Measurements from ENCODE around the gene GK. TPM values are rescaled to one million over a fixed set of nuclear protein-coding genes. Genes with fewer than 3 reads are reported as not detected.
"Not testable (repeated sequence)": the region's sequence is repeated elsewhere in the genome, so short reads cannot be mapped to it uniquely, and the experiment has no call there.

The GK gene
- total RNA-seq, 4 donors from 2014 or later, result 6.9 to 31.3 (median 10.6) TPM

DNA sequence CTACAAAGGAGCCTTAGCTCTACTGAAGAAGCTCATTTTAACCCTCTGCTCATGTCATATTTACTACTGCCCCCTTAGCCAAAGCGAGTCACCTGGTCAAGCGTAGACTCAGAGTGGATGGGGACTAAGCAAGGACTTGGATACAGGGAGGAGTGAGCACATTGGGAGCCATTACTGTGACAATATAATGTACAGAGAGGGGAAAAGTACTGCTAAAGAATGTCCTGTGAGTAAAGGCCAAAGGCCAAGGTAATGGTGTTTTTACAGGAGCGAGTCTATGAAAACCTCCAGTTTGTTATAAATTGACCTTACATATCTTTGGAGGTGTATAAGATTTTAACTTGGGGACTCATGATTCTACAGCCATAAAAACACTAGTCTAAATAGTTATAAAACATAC, 10.6 kb upstream of the GK start:
- TF ChIP-seq, protein P1, sequence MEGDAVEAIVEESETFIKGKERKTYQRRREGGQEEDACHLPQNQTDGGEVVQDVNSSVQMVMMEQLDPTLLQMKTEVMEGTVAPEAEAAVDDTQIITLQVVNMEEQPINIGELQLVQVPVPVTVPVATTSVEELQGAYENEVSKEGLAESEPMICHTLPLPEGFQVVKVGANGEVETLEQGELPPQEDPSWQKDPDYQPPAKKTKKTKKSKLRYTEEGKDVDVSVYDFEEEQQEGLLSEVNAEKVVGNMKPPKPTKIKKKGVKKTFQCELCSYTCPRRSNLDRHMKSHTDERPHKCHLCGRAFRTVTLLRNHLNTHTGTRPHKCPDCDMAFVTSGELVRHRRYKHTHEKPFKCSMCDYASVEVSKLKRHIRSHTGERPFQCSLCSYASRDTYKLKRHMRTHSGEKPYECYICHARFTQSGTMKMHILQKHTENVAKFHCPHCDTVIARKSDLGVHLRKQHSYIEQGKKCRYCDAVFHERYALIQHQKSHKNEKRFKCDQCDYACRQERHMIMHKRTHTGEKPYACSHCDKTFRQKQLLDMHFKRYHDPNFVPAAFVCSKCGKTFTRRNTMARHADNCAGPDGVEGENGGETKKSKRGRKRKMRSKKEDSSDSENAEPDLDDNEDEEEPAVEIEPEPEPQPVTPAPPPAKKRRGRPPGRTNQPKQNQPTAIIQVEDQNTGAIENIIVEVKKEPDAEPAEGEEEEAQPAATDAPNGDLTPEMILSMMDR (IDR thresholded peaks at IDR 0.05), result no peak
- no peak for TF ChIP-seq POLR2A (IDR thresholded peaks at IDR 0.05)
- 92 to 93% methylated on average over 1 to 3 of the region's 3 CpGs for WGBS, 2 donors
- Histone ChIP-seq H3K4me1 (no peaks in the 10 kb centered on the region), H3K9me3 (no peaks in the 10 kb centered on the region), H3K4me3 (no peak overlapping the region), H3K27ac (peak overlapping the region in 1 of 4 donors; percentile 9), H3K36me3 (no peaks in the 10 kb centered on the region), H3K27me3 (no peaks in the 10 kb centered on the region)
- intact Hi-C loops (cut with DNase I), result no loop called here
- no peak for DNase-seq

DNA sequence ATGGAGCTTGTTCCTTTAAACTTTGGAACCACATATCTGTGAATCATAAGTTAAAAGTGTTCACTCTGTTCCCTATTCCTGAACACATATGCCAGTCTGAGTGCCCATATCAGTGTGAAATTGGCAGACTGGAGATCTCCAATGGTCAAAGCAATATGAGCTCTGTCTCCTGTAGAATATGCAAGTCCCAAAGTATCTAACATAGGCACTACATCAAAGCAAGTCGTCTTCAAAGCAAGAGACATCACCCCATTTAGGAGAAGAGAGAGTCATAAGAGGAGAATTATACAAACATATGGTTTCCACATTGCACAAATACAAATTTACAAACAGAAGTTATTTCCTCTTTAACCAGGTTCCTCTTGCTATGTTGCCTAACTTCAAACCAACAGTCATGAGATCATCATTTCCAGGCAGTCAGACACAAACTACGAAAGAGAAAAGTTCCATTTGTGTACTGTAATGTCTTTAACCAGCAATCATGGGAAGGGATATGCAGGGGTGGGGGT, 9.9 kb upstream of the GK start:
- intact Hi-C loops (cut with DNase I), result no loop called here
- Histone ChIP-seq H3K4me1 (no peaks in the 10 kb centered on the region), H3K36me3 (no peaks in the 10 kb centered on the region), H3K4me3 (no peak overlapping the region), H3K27ac (peak overlapping the region in 1 of 4 donors; percentile 9), H3K9me3 (no peaks in the 10 kb centered on the region), H3K27me3 (no peaks in the 10 kb centered on the region)
- TF ChIP-seq, protein P1 (IDR thresholded peaks at IDR 0.05), result no peak
- no peak for DNase-seq
- 51 to 76% methylated on average over 2 of the region's 2 CpGs for WGBS, 2 donors

DNA sequence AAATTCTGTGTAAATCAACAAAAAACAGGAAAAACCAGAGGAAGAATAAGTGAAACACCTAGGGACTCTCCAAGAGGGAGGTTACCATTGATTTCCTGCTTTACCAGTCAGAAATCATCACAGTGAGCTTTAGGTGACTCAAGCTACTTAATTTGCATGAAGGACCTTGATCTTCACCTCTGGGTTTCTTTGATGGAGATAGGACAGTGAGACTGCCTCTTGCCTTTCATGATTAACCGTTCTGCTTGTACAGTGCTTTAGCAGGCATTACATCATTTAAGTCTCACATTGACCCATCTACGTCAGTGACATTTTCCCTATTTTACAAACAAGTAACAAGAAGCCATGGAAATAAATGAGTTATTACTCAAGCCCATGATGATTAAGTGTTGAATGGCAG, 3.4 kb upstream of the GK start:
- H3K36me3 ChIP-seq, result no peaks in the 10 kb centered on the region
- WGBS, 2 donors, result 25 to 56% methylated on average over 2 of the region's 2 CpGs

GRCh38 chrX:30652527-30653414, 452 bp upstream of the GK start:
- TF ChIP-seq, protein P1 (IDR thresholded peaks at IDR 0.05), result peak in 1 of 6 experiments; percentile 4
- TF ChIP-seq POLR2A (IDR thresholded peaks at IDR 0.05), result peak in 2 of 4 donors; percentile 14 to 72
- Histone ChIP-seq H3K4me3 (peak overlapping the region; percentile 48 to 72 (median 62)), H3K27ac (peak overlapping the region; percentile 80 to 88 (median 87)), H3K36me3 (no peaks in the 10 kb centered on the region), H3K27me3 (no peaks in the 10 kb centered on the region), H3K9me3 (no peaks in the 10 kb centered on the region), H3K4me1 (peaks cover 5 to 33% (median 6%) of the 10 kb centered on the region in 3 donors)
- intact Hi-C loops (cut with DNase I), result no loop called here
- peak; percentile 71 for DNase-seq
- 1 to 39% methylated on average over 14 to 34 of the region's 65 CpGs for WGBS, 2 donors

More for the DNA sequence above, 3.4 kb upstream of the GK start:
- peaks cover 0 to 12% (median 3%) of the 10 kb centered on the region in 3 donors for H3K4me1 ChIP-seq
- TF ChIP-seq, protein P1 (IDR thresholded peaks at IDR 0.05), result no peak
- TF ChIP-seq POLR2A (IDR thresholded peaks at IDR 0.05), result no peak
- no peaks in the 10 kb centered on the region for H3K9me3 ChIP-seq
- intact Hi-C loops (cut with DNase I), result no loop called here
- peak overlapping the region in 1 of 4 donors; percentile 21 for H3K27ac ChIP-seq
- no peak overlapping the region for H3K4me3 ChIP-seq
- no peak for DNase-seq
- no peaks in the 10 kb centered on the region for H3K27me3 ChIP-seq

DNA sequence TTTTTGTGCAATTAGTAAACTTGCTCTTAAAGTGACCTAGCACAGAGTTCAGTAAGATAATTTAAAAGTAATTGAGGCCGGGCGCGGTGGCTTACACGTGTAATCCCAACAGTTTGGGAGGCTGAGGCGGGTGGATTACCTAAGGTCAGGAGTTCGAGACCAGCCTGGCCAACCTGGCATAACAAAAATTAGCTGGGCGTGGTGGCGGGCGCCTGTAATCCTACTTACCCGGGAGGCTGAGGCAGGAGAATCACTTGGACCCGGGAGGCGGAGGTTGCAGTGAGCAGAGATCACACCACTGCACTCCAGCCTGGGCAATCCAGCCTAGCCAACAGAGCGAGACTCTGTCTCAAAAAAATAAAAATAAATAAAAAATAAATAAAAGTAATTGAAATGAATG, 1.2 kb downstream of the GK start:
- H3K27me3 ChIP-seq; DNase-seq; intact Hi-C loops (cut with DNase I); H3K9me3 ChIP-seq; H3K36me3 ChIP-seq: not testable (repeated sequence)
- Histone ChIP-seq H3K4me1 (peaks cover 5 to 38% (median 6%) of the 10 kb centered on the region in 3 donors), H3K27ac (peak overlapping the region; percentile 80 to 88 (median 87)), H3K4me3 (peak overlapping the region in 3 of 4 donors; percentile 62 to 72 (median 62))
- 64 to 75% methylated on average over 3 to 10 of the region's 13 CpGs for WGBS, 2 donors
